Measurements from ENCODE around the gene FGF1.

FGF1 gene

DNA sequence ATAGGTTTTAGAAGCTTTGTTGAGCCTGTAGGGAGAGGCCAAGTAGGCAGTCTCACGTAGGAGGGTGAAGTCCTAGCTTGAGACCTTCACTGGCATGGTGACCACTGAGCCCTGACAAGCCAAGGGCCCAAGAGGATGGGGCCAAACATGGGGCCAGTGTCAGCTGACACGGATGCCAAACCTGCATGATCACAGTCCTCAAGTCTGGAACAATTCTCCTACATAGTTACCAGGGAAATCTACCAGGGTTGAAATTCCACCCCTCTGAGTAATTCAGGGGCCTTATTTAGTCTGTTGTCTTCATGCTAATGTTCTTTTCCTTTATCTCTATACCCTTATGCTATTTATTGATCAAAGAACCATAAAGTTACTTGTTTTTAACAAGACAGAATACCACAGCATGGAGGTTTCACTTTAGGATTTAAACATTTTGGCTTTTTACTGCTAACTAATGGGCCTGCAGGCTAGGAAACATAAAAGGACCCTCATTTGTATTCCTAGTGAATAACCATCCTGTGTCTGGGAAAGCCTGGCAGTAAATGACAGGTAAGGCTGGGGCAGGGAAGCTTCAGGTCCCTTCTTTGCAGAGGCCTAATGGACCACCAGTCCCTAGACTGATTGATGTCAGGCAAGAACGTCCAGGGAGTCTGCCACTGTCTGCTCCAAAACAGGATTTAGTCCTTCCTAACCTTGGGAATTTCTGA, 140.8 kb downstream of the FGF1 start:
- H3K27ac Mint-ChIP-seq, result no peak overlapping the region
- peaks cover 24% of the 10 kb centered on the region for H3K27me3 Mint-ChIP-seq
- ATAC-seq (no peak), DNase-seq (no peak)
- H3K4me3 Mint-ChIP-seq, result no peak overlapping the region
- H3K4me1 Mint-ChIP-seq, result no peaks in the 10 kb centered on the region
- H3K9me3 Mint-ChIP-seq, result no peaks in the 10 kb centered on the region

DNA sequence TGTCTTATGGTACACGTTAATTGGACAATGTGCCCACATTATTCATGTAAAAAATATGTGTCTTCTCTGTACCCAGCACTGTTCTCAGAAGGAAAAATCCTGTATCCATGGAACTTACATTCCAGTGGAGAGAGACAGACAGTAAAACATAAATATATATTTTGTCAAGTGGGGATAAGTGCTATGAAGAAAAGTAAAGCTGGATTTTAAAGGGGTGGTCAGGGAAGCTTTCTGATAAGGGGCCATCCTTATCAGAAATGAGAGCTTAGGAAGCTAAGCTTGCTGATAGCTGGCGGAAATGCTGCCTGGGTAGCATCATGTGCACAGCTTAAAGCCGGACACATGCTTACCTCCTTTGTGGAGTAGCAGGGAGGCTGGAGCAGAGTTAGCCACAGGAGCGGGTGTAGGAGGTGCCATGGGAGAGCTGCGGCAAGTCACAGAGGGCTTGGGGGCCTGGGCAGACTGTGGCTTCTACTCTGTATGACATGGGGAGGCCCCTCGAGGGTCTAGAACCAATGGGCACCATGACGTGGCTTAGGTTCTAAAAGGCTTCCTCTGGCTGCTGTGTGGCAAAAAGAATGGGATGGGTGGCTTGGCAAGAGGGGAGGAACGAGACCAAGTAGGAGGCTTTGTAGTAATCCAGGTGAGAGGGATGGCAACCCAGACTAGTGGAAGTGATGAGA, 141.7 kb downstream of the FGF1 start:
- Mint-ChIP-seq H3K4me3 (no peak overlapping the region), H3K27me3 (peaks cover 21% of the 10 kb centered on the region), H3K27ac (peak overlapping the region in 1 of 2 donors; percentile 61), H3K9me3 (no peaks in the 10 kb centered on the region), H3K4me1 (no peaks in the 10 kb centered on the region)
- no peak for ATAC-seq
- no peak for DNase-seq

DNA sequence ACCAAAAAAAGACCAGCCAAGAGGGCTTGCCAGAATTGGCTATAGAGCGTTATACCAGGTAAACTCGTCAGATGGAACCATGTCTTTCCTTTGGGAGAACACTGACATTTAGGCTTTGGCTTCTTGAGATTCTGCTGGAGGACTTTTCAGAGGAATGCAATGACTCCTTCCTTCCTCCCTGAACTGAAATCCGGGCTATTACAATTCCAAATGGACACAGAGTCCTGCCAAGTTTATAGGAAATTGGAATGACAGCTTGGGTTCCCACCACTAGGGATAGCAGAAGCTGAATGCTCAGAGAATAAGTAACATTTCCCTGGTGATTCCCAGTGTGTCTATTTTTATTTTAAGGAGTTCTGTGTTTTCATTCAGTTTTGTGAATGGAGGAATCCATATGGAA, 143.0 kb downstream of the FGF1 start:
- Mint-ChIP-seq H3K27me3 (peaks cover 21% of the 10 kb centered on the region), H3K27ac (no peak overlapping the region), H3K4me3 (no peak overlapping the region), H3K9me3 (no peaks in the 10 kb centered on the region), H3K4me1 (no peaks in the 10 kb centered on the region)
- ATAC-seq (no peak), DNase-seq (no peak)
